DOHH2 (cell line): ENCODE data around the gene SCPEP1.

Experiments used
- H3F3A ChIP-seq: fragments of 200-600 bp; sonication (generic), shearing (Covaris generic); 2 replicates; pipeline ENCODE4 v1.6.0; 2016; ENCODE audit warnings: antibody characterized with exemption, mild to moderate bottlenecking; ENCODE audit not compliant: control insufficient read depth, insufficient read depth
- H3K27ac ChIP-seq: fragments of 200-600 bp; sonication (generic); 2 replicates; pipeline ENCODE4 v1.5.1; 2014; ENCODE audit warnings: low read depth, mild to moderate bottlenecking, low read length, moderate library complexity
- H3K27me3 ChIP-seq: fragments of 200-600 bp; sonication (generic); 2 replicates; pipeline ENCODE4 v1.6.1; 2014; ENCODE audit warnings: mild to moderate bottlenecking, low read length, mixed read lengths; ENCODE audit not compliant: control insufficient read depth
- H3K36me3 ChIP-seq: fragments of 200-600 bp; sonication (generic); 2 replicates; pipeline ENCODE4 v1.6.1; 2014; ENCODE audit warnings: mild to moderate bottlenecking, low read length, moderate library complexity, mixed read lengths; ENCODE audit not compliant: control insufficient read depth
- H3K4me1 ChIP-seq: fragments of 200-600 bp; sonication (generic); 2 replicates; pipeline ENCODE4 v1.6.1; 2014; ENCODE audit warnings: mild to moderate bottlenecking, low read length, mixed read lengths; ENCODE audit not compliant: control insufficient read depth
- H3K4me2 ChIP-seq: fragments of 200-600 bp; sonication (generic); 2 replicates; pipeline ENCODE4 v1.6.0; 2014; ENCODE audit warnings: mild to moderate bottlenecking, low read length, moderate library complexity
- H3K4me3 ChIP-seq: fragments of 200-600 bp; sonication (generic); 2 replicates; pipeline ENCODE4 v1.5.1; 2014; ENCODE audit warnings: mild to moderate bottlenecking, low read length, mixed read lengths
- H3K79me2 ChIP-seq: fragments of 200-600 bp; sonication (generic); 2 replicates; pipeline ENCODE4 v1.6.1; 2014; ENCODE audit warnings: mild to moderate bottlenecking, low read length, mixed read lengths; ENCODE audit not compliant: control insufficient read depth
- H3K9me2 ChIP-seq: fragments of 200-600 bp; sonication (generic); replicated peaks from 2 replicates; pipeline ENCODE4 v1.6.1; 2014; ENCODE audit warnings: mild to moderate bottlenecking, low read length, mixed read lengths; ENCODE audit not compliant: control insufficient read depth
- H3K9me3 ChIP-seq: fragments of 200-600 bp; sonication (generic); 2 replicates; pipeline ENCODE4 v1.6.1; 2014; ENCODE audit warnings: antibody characterized with exemption, low read length, mixed read lengths; ENCODE audit not compliant: control insufficient read depth, insufficient read depth
- H4K20me1 ChIP-seq: fragments of 200-600 bp; sonication (generic); 2 replicates; pipeline ENCODE4 v1.6.0; 2014; ENCODE audit warnings: low read depth, mild to moderate bottlenecking, antibody characterized with exemption, low read length, moderate library complexity; ENCODE audit not compliant: control insufficient read depth, insufficient read depth
- EZH2phosphoT487 ChIP-seq: fragments of 200-600 bp; sonication (generic); IDR thresholded peaks from 2 replicates; pipeline ENCODE4 v1.6.1; 2017; ENCODE audit warnings: borderline replicate concordance, mild to moderate bottlenecking, antibody characterized with exemption, low read length, moderate library complexity, mixed read lengths
- TF ChIP-seq, protein P1 (sequence below): fragments of 200-600 bp; sonication (generic); IDR thresholded peaks from one replicate; pipeline ENCODE4 v1.5.1; 2014; ENCODE audit warnings: antibody characterized with exemption, mild to moderate bottlenecking, low read depth, low read length; ENCODE audit not compliant: poor library complexity, severe bottlenecking

SCPEP1 gene

DNA sequence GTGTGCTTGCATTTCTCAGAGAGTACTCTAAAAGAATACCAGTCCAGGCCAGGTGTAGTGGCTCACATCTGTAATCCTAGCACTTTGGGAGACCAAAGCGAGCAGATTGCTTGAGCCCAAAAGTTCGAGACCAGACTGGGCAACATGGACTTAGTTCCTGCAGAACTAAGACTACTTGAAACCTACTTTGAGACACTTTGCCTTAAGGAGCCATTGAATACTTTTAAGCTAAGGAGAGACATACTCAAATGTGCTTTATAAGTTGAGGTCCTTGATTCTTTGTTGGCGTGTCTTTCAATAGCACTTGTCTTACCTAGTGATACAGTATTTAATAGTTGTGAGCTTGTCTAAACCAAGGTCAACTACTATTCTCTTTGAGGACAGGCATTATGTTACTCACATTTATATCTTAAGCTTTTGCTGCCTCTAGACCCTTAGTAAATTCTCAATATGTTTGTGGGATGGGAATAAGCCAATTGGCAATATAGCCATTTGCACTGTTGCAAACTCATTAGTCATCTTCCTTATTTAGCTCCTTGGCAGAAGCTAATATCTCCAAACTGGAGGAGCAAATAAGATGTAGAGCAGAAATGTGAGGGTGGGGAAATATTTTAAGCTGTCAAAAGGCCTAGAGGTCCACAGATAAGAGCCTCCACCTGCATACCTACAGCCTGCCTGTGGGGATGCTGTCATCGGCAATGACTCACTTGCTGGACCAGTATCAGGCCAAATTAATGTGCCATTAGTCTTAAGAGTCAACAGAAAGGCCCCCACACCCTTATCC, 16.3 kb downstream of the SCPEP1 start:
- Histone ChIP-seq H3K79me2 (no peaks in the 10 kb centered on the region), H3K36me3 (peaks cover 37% of the 10 kb centered on the region), H3F3A (no peaks in the 10 kb centered on the region), H3K4me1 (no peaks in the 10 kb centered on the region), H3K9me2 (no peaks in the 10 kb centered on the region), H3K4me2 (no peak overlapping the region), H3K9me3 (no peaks in the 10 kb centered on the region), H3K4me3 (no peak overlapping the region), H3K27ac (no peak overlapping the region), H3K27me3 (no peaks in the 10 kb centered on the region), H4K20me1 (no peaks in the 10 kb centered on the region)
- TF ChIP-seq, protein P1, sequence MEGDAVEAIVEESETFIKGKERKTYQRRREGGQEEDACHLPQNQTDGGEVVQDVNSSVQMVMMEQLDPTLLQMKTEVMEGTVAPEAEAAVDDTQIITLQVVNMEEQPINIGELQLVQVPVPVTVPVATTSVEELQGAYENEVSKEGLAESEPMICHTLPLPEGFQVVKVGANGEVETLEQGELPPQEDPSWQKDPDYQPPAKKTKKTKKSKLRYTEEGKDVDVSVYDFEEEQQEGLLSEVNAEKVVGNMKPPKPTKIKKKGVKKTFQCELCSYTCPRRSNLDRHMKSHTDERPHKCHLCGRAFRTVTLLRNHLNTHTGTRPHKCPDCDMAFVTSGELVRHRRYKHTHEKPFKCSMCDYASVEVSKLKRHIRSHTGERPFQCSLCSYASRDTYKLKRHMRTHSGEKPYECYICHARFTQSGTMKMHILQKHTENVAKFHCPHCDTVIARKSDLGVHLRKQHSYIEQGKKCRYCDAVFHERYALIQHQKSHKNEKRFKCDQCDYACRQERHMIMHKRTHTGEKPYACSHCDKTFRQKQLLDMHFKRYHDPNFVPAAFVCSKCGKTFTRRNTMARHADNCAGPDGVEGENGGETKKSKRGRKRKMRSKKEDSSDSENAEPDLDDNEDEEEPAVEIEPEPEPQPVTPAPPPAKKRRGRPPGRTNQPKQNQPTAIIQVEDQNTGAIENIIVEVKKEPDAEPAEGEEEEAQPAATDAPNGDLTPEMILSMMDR: no peak
- no peak for TF ChIP-seq EZH2phosphoT487

GRCh38 chr17:56995766-56996165, 17.8 kb downstream of the SCPEP1 start:
- no peaks in the 10 kb centered on the region for H3F3A ChIP-seq
- peaks cover 37% of the 10 kb centered on the region for H3K36me3 ChIP-seq
- no peak overlapping the region for H3K4me3 ChIP-seq
- H3K27me3 ChIP-seq: no peaks in the 10 kb centered on the region
- TF ChIP-seq, protein P1: no peak
- no peak for TF ChIP-seq EZH2phosphoT487
- H3K4me1 ChIP-seq: no peaks in the 10 kb centered on the region
- no peaks in the 10 kb centered on the region for H3K9me3 ChIP-seq
- no peak overlapping the region for H3K4me2 ChIP-seq
- H3K9me2 ChIP-seq: no peaks in the 10 kb centered on the region
- H3K27ac ChIP-seq: no peak overlapping the region
- no peaks in the 10 kb centered on the region for H3K79me2 ChIP-seq
- no peaks in the 10 kb centered on the region for H4K20me1 ChIP-seq

- Histone ChIP-seq H3K27me3 (no peaks in the 10 kb centered on the region), H3K4me1 (peaks cover 10% of the 10 kb centered on the region), H3K79me2 (no peaks in the 10 kb centered on the region), H3K4me2 (no peak overlapping the region), H3K4me3 (no peak overlapping the region), H3K9me3 (no peaks in the 10 kb centered on the region), H3K9me2 (no peaks in the 10 kb centered on the region), H4K20me1 (no peaks in the 10 kb centered on the region), H3K36me3 (peaks cover 42% of the 10 kb centered on the region), H3F3A (no peaks in the 10 kb centered on the region), H3K27ac (no peak overlapping the region)
- TF ChIP-seq EZH2phosphoT487: no peak
- TF ChIP-seq, protein P1: no peak
Observed at GRCh38 chr17:56997313-56997712, 19.4 kb downstream of the SCPEP1 start.
